ENCODE measurements around the gene CD34.
A peak's percentile ranks its signal among the peaks of the same experiment; 100 is the strongest.
"Not testable (repeated sequence)": the region's sequence is repeated elsewhere in the genome, so short reads cannot be mapped to it uniquely, and the experiment has no call there.

CD34 gene

DNA sequence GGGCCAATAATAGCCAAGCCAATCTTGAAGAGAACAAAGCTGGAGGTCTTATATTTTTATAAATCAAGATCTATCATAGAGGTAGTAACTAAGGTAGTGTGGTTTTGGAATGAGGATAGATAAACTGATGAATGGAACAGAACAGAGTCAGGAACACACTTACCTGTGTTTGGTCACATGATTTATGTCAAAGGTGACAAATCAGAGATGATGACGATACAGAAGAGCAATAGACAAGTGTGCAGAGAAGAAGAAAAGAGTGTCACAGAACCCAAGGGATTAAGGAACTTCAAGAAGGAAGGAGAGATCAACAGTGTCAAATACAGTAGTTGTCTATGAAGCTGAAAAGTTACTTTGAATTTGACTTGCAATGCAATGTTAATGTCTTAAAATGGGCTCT is 16.1 kb upstream of the CD34 start:
- no peak for DNase-seq

DNA sequence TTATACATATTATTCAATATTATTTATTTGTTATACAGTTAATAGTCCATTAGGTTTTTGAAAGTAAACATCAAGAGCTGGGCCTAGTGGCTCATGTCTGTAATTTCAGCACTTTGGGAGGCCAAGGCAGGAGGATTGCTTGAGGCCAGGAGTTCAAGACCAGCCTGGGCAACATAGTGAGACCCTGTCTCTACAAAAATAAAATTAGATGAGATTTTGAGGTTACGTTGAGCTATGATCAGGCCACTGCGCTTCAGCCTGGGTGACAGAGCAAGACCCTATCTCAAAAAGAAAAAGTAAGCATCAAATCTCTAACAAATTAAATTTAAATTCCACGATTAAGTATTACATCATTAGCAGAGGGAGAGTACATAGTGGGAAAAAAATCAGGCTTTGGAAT is 15.0 kb upstream of the CD34 start:
- not testable (repeated sequence) for DNase-seq

DNA sequence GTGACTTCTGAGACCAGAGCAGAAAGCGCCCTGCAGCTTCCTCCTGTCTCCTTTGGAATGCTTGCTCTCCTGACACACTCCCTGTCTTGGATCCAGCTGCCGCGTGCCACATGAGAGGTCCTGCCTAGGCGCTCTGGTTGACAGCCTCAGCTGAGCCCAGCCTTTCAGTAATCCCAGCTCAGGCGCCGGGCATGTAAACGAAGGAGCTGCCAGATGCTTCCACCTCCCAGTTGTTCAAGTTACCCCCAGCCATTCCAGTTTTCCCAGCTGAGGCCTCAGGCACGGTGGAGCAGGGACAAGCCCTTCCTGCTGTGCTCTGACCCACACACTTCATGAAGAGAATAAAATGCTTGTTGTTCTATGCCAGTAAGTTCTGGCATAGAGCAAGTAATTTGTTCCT is 14.3 kb upstream of the CD34 start:
- DNase-seq: peak; percentile 16

DNA sequence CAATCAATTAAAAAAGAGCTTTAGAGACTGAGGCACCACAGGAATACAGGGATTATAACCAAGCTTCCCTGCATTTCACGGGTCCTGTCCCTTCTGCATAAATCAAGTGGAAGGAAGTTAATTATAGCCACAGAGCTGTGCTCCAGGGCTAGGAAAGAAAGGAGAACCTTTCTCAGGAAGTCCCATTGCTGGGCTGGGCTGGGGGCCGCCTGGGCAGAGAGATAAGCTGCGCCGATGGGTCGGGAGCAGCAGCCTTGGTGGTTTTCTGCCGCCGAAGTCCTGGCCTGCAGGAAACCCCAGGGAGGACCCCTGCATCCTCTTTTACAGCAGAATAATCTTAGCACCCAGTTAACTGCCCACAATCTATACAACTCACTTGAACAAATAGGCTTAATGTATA is 12.6 kb upstream of the CD34 start:
- DNase-seq: no peak

DNA sequence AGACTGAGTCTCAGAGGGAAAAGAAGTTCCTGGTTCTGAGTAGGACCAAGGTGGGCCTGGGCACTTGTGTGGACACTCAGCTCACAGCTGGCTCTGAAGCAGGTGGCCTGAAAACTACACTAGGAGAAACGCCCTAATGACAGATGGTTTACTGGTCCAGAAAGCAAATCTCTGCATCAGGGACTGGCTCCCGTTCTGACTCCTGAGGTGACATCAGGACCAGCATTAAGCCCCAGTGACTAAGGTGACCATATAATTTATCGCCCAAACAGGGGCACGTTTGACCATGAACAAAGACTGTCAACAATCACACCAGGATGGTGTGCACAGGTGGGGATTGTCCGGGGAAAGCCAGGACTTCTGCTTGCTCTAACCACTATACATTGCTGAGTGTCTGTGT is 12.2 kb upstream of the CD34 start:
- DNase-seq: no peak

DNA sequence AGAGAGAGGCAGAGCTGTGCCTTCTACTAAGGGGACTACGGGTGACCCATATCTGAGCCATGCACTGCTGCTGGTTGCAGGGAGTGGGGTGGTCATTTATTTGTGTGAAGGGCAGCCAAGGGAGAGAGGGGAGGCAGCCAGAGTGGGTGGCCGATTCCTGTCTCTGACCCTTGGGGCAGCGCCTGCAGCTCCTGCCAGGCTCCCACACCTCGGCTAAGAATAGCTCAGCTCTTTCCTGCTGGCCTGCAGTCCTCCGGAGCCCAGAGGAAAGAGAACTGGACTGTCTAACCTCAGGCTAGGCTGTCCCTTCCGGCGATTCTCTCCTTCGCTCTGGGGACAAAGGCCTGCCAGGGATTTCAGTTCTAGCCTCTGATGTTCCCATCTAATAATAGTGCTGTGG is 11.6 kb upstream of the CD34 start:
- DNase-seq: no peak

DNA sequence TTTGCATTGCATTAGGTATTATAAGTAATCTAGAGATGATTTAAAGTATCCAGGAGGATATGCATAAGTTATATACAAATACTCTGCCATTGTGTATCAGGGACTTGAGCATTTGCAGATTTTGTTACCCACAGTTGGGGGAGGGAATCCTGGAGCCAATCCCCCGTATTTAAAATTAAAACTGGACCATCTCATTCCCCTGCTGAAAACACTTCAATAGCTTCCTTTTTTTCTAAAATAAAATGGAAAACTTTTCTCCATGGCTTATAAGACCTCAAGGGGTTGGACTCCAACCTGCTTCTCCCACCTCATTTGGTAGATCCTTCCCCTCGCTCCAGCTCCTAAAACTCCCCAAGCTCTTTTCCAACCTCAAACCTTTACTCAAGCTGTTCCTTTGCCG is 10.4 kb upstream of the CD34 start:
- no peak for DNase-seq

DNA sequence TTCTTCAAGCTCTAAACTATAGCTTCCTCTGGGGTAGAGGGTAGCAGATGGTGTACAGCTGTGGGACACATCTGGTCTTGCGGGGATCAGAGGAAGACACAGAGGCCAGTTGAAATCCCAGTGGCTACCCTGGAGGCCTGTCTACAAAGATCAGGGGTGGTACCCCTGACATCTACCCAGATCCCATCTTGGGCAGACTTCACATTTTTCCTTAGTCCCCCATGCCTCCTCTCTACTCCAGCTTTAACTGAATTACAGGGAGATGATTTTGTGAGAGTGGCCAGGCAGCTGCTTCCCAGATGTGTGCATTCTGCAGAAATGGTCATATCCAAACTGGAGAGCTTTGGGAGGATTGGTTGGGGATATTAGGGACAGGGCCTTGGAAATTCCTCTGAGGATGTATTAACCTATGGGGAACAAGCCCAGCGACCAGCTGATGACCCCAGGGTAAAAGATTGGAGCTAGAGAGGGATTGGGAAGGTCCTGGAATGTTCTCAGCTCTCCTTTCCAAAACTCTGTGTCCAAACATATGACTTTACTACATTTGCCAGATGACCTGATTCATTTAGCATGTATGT is 9.6 kb upstream of the CD34 start:
- DNase-seq: no peak

DNA sequence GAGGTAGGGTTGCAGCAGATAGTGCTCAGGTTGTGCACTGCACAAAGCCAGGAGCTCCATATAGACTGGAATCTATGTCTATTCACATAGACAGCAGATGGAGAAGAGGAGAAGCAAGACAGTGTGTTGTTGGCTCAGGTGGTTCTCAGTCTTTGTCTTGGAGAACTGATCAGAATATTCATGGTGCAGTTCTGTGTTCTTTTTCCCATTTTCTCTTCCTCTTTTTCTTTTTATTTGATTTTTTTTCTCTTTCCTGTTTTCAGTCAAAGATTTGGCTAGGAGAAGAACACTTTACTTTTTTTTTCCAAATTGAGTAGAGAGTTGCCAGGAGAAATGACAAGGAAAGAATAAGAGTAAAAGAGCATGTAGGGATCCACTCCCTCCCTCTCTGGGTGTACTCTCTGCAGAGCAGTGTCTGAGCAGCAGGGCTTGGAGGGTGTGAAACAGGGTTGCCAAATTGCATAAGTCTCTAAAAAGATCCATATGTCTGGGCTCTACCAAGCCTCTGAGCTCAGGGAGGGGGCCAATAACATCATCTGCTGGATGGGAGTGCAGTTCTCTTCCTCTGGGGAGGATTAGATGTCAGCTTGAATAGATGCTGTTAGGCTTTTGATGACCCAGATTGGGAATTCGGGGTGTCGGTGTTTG is 8.7 kb upstream of the CD34 start:
- DNase-seq: no peak

DNA sequence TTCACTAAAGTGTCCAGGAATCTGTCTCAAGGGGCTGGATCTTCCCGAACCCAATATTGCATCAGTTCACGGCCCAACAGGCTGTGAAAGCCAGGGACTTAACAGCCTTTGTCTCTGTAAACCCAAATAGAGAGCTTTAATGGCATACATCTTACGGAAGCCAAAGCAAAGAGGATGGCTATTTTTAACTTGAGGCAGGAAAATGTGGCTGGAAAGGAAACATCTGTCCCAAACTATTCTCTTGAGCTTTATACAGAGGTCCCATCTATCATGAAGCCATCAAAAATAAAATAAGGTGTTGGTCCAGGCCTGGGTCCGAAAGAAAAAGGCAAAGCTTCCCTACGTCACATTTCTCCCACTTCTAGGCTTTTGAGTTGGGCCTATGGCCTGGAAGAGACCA is 7.7 kb upstream of the CD34 start:
- no peak for DNase-seq

DNA sequence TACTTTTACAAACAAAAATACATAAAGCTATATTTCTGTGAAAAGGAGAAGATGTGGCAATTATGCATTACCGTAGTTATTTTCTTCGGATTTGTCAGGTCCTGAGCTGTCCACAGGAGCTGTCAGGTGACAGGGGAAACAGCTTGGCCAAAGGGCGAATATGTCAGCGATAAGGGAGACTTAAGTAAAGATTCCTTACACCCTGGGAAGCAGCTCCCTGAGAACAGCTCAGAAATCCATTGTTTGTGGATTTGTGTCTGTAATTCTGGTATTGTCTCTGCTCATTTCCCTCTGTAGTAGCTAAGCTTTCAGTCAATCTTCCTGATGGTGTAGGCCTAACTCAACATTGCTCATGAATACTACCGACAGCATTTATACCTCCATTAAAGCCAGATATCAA is 7.1 kb upstream of the CD34 start:
- DNase-seq: no peak

DNA sequence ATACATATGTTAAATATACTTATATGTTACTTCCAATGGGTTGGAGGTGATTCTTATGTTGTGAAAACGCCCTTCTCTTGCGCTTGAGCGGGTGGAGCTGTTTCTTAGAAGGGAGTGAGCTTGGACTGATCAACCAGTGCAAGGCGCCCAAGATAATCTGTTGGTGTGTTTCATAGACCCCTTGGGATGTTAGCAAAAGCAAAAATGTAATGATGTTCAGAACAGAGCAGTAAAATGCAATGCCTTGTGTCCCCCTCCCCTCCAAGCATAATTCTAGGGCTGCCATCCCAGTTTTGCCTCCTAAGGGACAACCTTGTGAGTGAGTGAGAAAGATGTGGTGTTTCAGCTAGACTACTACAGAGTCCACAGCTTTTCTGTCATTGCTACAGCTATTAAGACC is 6.2 kb upstream of the CD34 start:
- no peak for DNase-seq

DNA sequence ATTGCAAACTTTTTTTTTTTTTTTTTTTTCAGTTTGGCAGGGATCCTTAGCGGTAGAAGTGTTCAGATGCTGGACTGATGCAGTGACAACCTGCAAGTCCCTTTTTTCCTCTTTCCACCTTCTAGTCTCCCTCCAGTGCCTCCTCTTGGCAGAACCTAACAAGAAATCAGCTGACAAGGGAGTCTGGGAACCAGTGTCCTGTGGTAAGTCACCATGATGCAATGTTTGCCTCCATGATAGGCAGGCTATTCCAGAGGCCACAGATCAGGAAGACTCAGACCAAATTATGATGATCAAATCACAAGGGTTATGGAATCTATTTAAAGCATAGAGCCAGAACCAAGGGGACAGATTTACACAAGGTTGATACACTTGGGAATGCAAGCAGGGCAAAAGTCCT is 3.0 kb upstream of the CD34 start:
- DNase-seq: no peak

DNA sequence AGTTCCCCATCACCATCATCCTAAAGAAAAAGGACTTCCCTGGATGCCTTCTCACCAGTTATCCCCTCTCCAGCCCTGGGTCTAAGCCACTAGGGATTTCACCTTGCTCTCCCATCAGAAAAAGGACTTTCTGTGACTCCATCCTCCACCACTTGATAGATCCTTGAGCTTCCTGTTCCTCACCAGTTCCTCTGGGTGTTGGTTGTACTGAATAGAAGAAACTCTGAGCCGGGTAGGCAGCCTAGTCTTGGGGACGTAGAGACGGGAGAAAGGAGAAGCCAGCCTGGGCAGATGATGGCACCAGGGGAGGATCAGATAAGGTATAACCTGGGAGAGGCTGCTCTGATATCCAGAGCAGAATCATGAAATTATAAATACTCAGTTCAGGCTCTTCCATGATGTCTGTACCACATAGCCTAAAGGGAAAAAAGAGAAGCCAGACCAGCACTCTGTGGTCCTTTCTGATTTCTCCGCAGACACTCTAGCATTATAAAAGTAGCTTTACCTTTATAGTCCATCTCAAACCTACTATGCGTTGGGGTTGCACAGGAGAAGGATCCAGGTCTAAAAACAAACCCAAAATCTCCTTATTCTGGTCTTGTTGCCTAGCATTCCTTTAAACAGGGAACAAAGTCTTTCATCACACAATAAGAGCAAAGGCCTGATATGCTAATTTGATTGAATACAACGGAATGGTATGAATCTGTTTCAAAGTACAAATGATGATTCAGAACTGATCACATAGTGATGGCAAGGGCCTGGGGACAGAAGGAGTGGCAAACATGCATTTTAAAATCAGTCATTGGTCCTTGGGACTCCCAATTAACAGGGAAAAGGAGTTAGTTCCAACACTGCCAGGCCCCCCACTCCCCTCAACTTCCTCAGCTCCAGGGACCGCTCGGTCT is 1.2 kb upstream of the CD34 start:
- DNase-seq: no peak

DNA sequence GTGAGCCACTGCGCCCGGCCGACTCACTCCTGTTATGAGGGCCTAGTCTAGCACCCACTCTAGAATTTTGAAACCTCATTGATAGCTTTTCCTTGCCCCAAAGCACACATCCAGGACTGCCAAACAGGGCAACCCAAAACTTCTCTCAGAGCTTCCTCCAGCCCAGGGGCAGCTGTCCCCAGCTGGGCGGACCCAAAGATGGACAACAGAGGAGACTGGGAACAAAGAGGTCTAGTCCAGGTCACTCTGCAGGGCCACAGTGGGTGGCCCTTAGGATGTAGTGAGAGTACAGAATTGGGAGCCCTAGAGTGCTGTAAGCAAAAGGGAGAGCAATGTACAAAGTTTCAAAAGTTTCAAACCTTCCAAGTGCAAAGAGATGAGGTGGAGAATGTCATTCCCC is 1.2 kb downstream of the CD34 start:
- no peak for DNase-seq

DNA sequence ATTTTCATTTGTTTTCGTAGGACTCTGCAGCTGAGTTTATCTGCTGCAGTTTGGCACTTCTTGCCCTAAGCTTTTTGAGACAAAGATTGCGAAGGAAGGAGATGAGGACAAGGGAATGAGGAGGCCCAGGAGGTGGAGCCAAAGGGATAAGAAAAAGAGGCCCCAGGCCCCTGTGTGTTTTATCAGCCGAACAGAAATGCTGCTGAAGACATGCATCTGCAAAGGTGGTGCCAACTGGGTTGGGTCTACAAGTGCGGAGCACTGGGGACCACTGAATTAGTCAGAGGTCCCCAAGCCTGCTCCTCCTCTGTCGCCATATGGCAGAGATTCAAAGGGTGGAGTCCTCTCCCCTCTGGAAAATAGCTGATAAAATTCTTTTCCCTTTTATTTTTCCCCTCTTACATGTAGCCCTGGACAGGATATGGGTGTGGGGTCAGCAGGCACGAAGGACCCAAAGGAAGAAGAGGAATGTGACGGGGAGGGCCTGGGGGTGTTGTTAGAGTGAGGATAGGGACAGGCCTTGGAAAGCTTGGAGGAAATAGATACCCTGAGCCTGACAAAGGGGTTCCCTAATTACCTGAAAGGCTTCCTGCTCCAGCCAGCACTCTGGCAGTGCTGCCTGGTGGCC is 2.7 kb downstream of the CD34 start:
- DNase-seq: no peak

DNA sequence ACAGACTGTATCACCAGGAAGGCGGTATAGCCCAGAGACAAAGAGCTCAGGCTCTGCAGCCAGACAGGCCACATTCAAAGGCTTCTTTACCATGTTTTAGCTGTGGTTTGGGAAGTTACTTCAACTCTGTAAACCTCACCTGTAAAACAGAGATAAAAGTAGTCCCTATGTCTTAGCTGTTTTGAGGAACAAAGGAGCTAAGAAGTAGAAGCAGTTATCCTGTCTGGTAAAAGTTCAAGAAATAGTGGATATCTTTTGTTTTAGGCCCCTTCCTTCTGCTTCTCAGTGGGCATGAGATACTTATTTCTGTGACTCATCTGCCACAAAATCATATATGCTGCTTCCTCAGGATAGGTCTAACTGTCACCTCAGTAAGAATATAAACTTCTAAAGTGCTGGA is 6.5 kb downstream of the CD34 start:
- no peak for DNase-seq

DNA sequence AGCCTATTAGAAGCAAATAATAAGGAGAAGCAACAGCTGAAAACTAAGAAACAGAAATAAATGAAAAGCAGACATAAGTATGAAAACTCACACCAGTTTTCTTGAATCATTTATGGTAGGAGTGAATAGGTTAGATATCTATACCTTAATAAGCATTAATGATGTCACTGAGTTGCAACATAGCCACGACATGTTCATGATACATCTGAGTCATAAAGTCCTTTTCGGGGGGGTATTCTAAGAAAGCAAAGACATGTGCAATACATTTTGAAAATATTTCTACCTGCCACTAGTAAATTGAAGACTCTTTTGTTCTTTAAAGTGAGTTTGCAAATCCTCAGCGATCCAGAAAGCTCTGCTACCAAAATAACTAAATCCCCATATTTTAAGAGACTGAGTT is 7.2 kb downstream of the CD34 start:
- DNase-seq: no peak

DNA sequence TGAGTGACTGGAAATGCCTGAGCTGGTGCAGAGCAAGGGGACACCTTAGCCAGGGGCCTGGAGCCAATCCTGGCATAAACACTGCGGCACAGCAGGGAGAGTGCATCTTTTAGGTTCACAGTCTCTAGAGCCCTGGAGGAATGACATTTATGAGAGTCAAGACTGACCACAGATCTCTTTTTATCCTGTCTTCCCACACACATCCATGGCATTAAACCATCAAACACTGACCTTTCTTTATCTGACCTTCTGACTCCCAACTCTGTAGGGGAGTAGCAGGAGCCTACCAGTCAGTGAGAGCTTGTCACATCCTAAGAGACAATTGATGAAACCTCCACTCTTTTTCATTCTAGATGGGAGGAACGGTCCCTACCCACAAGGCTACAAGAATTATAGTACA is 7.9 kb downstream of the CD34 start:
- no peak for DNase-seq

DNA sequence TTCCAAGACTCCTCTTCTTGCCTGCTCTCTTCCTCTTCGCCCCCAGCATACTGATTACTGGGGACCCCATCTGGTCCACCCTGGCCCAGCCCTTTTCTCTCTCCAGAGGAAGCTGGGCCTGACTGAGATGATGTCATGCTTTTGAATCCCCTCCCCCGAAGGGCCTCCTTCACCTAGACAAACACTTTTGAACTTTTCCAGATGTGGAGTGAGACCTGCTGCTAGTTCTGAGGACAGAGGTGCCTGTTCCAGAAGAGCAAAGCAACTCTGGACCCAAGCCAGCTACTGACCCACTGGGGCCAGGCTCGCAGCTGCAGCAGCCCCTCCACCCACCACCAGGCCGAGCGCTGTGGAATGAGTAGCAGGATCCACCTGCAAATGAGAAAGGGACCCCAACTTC is 8.4 kb downstream of the CD34 start:
- no peak for DNase-seq

DNA sequence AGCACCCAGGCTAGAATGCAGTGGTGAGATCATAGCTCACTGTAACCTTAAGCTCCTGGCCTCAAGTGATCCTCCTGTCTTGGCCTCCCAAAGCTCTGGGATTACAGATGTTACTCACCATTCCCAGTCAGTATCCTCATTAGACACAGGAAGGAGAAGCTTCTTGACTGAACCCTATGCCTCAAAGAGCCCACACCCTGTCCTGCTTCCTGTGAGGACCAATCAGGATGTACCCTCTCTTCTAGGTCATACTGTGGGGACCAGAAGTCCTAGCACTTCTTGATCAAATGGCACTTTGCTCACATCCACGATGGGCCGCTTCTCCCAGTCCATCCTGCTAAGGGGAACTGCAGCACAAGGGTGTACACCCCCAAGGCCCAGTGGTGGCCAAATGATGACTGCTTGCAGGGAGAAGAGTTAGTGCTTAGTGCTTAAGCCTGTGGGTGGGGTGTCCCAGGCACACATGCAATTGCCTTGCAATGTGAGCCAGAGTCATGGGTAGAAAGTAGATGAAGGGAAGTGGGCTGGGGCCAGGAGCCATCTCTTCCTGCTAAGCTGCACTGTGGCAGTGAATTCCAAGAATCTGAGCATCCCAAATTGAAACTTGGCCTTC is 9.8 kb downstream of the CD34 start:
- DNase-seq: no peak

DNA sequence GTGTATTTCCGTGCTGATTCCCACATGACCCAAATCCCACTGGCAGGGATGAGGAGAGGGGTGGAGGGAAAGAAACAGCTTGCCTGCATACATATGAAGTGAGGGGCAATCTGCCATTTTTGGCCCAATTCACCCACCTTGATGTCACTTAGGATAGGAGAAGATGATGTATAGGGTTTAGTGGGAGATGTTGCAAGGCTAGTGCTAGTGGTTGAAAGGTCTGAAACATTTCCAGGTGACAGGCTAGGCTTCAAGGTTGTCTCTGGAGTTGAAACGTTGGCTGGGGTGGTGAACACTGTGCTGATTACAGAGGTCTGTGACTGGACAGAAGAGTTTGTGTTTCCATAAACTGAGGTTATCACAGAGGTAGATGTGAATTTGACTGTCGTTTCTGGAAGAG is 12.1 kb downstream of the CD34 start:
- DNase-seq: no peak

DNA sequence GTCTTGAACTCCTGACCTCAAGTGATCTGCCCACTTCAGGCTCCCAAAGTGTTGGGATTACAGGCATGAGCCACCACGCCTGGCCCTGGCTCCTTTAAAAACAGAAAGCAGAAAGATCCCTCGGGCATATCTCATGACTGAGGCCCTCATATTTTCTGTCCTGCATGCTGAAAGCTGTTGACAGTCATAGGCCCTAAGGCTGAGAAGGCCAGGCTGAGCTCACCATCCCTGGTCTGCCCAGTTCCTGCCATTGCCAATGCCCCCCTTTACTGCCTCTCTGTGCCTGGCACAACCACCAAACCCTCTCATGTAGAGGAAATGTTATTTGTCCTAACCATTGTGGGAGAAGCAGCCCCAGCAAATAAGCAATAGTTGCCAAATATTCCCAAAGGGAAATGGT is 12.7 kb downstream of the CD34 start:
- no peak for DNase-seq

DNA sequence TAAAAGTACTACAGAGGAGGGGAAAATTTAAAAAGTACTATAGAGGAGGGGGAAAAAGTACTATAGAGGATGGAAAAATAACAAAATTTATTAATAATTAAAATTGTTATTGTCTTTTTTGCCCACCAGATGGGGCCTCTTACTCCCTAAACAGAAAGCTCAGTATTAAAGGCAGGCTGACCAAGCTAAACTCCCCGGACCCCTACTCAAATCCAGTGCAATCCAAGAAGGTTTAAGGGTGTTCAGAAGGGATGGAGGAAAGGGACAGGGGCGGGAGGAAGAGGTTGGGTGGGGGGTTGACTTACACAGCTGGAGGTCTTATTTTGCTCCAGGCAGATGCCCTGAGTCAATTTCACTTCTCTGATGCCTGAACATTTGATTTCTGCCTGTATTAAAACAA is 13.7 kb downstream of the CD34 start:
- DNase-seq: no peak

Data from NCI-H510A treated with DMSO at 0.1 percent for 48 hours (cell line).